HG03558 (cell line): ENCODE data around the gene MYBPH.

Source experiments
- ATAC-seq: cut with Tn5 transposase; IDR thresholded peaks from one replicate; pipeline ENCODE4 v1.9.1; 2021; ENCODE audit warnings: moderate number of reproducible peaks; ENCODE audit not compliant: unreplicated experiment; ENCODE audit errors: extremely low read depth

Gene MYBPH

DNA sequence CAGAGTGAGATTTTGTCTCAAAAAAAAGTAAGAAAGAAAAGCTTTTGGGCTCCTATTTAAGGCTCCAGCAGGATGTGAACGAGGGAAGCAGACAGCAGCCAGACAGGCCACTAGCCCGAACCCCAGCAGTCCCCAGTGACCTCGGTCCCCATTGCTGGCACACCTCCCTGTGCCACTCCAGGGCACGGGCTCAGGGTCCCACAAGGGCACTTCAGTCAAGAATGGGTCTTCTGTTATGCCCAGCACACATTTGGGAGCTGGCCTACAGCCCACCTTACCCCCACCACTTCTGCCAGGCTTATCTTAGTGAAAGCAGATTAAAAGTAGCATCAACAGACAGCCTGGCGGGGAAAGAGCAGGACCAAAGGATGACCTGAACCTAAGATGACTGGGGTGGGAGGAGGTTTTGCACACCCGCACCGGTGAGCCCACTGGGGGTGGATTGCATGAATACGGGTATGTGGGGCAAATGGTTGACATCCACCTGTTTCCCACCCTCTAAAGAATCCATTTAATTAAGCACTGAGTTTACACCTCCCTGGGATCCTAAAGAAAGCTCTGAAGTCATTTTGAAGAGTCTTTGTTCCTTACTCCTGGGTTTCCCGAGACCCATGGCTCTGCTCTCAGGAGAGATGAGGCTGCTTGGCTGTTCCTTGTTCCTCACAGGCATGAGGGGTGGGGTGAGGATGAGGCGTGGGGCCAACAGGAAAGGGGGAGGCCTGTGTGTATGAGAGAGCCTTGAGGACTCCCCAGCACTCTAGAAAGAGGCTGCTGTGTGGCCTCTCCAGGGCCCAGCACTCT, 6.2 kb upstream of the MYBPH start:
- ATAC-seq = no peak

- ATAC-seq = no peak
These were observed 5.1 kb upstream of the MYBPH start for GRCh38 chr1:203180611-203181330.

DNA sequence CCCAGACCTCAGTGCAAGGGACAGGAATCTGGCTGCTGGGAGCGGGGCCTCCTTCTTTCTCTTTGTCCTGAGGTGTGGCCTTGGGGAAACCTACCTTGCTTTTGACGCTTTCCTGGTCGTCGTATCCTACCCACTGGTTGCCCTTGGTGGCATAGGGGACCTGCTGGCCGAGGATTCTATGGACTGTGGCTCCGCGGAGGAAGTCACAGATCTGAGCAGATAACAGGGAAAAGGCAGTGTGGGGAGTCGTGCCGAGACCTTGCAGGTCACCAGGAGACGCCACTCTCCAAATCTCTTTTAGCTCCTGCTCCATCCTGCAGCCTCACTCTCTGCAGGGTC, 4.0 kb upstream of the MYBPH start:
- ATAC-seq = no peak

DNA sequence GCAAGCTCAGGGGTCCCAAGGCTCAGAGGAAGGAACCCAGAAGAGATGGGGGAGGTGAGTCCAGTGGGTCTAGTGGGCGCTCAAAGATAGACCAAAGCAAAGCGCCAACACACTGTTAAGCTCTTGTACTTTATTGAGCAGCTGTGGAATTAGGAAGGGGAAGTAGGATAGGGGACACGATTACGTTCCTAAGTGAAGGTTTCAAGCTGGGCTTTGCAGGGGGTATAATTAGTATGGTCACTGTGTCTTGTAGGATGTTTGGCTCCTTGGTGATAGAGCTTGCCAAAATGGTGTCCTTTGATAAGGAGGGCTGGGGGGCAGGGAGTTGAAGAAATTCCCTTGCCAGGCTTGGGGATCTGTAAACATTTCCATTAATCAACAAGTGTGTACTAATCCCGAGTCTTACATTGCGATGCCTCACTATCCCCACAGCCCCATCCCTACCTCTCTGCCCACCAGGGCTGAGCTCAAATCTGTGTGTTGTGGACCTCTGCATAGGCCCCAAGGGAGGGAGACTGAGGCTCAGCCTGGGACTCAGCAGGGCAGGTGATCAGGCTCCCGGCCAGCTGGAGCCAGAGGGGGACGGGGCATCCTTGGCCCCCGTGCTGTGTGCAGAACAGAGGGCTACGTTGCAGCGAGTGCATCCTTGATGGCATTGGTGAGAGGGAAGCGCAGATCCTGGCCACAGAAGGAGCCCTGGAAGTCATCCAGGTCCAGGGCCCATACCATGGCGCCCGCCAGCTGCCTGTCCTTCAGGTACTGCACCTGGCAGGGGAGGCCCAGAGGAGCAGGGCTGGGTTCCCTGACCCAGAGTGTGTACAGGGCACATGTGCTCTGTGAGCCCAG, 3.4 kb upstream of the MYBPH start:
- ATAC-seq = no peak

DNA sequence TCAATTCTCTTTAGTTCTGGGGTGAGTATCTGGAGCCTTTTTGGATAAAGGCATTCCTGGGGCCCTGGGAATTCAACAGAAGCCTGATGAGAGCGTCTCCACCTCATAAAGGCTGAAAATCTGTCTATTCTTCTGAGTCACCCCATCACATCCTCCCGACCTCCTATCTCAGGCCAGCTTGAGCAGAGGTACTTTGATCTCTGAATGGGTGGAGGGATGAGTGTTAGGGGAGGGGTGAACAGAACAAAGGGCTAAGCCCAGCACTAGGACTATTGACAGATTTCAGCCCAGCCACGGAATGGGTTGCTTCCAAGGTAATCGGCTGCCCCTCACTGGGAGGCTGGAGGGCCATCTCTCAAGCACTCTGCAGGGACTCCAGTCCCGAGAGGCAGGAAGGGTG, 2.5 kb upstream of the MYBPH start:
- ATAC-seq = no peak

DNA sequence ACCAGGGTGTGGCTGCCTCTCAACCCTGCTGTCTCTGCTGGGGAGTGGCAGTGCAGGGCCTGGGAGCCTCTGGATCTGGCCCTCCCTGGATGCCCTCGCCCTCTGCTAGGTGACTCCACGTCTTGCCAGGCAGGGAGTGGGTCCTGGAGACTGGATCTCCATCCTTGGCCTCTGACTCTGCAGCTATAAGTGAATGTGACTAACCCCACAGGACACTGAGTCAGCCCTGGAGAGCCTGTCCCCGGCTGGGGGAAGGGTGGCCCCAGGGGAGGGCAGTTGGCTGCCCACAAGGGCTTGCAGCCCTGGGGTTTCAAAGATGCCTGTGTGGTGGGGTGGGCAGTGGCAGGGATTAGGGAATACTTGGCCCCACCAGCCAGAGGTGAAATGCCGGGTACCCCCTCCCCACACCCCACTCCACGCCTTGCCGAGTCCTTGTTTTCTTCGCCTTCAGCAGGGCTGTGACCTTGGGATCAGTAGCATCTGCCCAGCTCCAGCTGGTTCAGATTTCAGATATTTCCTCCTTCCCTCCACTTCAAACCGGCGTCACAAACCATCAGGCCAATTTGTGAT, 1.9 kb upstream of the MYBPH start:
- no peak for ATAC-seq

GRCh38 chr1:203177036-203177405, 1.4 kb upstream of the MYBPH start:
- ATAC-seq = no peak

DNA sequence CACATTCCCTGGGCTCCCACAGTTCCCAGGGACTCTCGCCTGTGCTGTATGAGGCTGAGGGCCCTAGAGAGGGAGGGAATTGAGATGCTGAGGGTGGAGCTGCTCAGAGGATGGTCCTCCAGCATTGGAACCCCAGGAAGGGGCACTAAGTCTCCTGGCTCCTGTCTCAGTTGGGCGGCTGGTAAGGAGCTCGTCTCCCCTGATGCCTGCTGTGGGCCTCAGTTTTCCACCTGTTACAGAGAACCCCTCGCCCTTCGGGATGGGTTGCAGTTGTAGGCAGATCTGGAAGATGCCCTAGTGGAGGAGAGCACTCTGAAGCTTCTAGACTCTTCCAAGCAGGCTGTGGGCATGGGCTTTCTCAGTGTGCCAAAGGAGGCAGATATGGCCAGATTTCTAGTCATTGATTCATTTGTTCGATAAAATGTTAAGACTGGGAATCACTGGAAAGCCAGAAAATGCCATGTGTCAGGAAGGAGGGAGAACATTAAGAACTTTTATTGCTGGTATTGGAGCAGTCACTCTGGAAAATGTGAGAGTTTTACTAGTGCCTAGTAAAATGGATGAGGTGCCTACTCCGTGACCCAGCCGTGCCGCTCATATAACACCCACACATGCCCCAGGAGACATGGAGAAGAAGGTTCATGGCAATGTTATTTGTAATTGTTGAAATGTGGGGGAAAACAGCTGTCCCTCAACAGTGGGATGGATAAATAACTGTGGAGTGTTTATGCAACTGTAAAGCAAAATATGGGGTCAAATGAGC, 828 bp upstream of the MYBPH start:
- ATAC-seq = no peak

DNA sequence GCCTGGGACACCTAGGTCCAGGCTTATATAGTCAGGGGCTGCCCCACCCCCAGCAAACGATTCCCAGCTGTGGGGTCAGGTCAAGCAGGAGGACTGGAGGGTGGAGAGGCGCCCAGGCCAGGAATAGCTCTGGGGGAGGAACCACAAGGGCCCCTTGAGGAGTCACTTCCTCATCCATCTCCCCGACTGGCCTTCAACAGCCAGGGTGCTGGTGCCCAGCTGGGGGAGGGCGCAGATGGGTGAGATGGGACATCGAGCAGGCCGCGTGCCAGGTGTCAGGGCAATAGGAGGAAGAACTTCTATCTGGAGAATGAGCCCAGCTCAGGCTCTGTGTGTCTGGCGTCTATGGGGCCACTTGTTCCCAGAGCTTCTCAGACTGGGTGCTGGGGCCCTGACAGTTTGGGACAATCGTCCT, 208 bp upstream of the MYBPH start:
- ATAC-seq = no peak

- ATAC-seq = no peak
These were observed 1.2 kb downstream of the MYBPH start for GRCh38 chr1:203174324-203174985.

- ATAC-seq = peak; percentile 84
These were observed 2.1 kb downstream of the MYBPH start for GRCh38 chr1:203173566-203173965.

DNA sequence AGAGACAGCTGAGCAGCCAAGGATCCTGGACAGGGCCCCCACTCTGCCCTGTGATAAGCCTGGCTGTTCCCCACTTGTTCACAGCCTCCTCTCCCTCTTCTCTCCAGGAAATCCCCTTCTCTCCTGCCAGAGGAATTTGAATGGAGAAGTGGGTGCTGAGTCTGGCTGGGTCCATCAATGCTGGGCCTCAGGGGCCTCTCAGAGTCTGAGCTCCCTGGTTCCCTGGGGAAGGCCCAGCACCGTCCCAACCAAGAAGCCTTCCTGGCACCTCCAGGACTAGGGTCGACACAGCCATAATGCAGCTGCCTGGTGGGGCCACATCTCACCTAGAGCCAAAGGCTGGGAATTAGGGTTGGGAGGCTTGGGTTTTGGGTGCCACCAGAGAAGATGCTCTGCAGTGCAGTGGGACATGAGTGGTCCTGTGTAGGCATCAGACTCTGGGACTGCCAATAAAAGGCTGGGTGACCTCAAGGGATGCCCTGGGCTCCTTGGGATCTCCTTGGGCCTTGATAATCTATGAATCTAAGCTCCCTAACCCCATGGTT, 2.5 kb downstream of the MYBPH start:
- ATAC-seq = no peak

DNA sequence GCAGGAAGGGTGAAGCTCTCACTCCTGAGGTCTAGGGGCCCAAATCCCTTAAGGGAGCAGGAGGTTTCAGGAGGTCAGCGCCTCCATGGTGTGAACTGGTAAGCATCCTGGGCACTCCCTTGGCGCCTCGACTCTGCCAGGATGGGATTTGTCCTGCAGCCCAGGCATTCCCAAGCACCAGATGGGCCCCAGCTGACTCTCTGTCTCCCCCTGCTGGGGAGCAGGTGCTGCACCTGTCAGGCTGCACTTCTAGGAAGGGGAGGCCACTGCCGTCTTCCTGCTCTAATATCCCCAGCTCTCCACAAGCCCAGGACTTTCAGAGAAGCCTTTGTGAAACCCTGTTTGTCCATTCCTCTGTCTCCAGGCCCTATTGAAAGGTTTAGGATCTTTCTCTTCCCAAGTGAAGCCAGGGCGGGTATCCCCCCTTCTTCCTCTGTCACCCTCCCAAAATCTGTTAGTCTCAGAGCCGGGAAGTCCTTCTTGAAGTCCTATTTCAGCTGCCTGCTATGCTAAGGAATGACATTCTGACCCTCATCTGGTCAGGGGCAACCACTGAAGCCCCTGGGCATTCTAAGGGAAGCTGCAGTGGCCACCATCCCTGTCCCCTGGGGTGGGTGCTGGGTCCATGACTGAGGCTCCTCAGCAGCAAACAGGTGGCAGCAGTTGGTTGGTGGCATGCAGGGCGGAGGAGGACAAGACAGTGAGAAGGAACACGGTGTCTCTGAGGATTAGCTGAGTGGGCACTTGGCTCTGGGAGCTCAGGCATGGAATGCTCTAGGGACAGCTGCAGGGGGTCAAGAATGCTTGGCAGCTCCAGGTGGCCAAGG, 3.2 kb downstream of the MYBPH start:
- no peak for ATAC-seq

GRCh38 chr1:203171341-203172183, 4.1 kb downstream of the MYBPH start:
- no peak for ATAC-seq

DNA sequence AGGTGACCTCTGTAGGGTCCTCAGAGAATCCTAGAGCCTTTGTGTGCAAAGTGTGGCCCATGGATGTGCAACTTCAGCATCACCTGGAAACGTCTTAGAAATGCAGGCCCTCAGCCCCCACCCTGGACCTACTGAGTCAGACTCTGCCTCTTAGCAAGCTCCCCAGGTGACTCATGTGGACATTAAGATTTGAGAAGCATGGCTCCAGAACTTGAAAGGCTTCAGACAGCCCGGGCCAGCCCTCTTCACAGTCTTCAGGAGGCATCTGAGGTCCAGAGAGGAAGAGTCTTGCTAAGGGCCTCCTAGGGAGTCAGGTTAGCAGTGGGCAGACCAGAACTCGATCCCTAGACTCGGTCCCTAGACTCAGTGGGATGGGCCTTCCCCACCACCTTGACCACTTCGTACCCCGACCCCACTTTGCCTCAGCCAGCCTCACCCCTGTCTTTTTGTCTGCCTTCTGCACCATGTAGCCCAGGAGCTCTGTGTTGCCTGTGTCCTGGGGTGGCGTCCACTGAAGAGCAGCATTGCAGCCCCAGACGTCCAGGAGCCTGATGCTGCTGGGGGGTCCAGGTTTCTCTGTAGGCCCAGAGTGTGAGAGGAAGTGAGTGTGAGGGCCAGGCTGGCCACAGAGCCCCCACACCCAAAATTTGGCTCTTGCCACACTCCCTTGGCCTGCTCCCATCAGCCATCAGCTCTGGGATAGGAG, 4.8 kb downstream of the MYBPH start:
- no peak for ATAC-seq

GRCh38 chr1:203169770-203170520, 5.7 kb downstream of the MYBPH start:
- ATAC-seq = no peak
